ENCODE results near the gene ITIH1. TPM values are rescaled to one million over a fixed set of nuclear protein-coding genes. Genes with fewer than 3 reads are reported as not detected.

ITIH1 gene
- total RNA-seq, 1 donor from 2014 or later, result not detected

DNA sequence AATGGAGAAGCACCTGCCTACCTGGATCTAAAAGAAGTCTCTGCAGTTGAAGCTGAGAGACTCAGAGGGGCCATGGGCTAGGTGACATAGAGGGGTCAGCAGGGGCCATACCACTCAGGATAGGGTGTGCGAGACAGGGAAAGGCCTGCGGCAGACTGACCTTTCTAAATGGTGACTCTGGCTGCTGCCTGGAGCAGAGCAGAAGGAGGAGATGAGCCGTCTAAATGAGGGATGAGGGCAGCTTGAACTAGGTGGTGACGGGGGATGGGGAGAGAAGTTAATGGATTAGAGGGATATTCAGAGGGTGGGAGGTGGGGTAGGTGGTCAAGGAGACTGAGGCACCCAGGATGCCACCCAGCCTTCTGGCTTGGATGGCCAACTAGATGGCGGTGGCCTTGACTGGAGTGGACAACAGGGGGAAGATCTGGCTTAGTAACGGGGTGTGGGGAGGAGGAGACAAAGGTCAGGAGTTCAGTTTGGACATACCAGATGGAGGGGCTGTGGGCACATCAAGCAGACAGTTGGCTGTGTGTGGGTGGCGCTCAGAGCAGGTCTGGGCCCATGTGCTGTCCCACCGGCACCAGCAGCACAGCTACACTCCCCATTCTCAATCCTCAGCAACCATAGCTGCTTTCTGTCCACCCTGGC is 3.2 kb upstream of the ITIH1 start:
- peak; percentile 43 for DNase-seq (ENCODE audit: low spot score)

DNA sequence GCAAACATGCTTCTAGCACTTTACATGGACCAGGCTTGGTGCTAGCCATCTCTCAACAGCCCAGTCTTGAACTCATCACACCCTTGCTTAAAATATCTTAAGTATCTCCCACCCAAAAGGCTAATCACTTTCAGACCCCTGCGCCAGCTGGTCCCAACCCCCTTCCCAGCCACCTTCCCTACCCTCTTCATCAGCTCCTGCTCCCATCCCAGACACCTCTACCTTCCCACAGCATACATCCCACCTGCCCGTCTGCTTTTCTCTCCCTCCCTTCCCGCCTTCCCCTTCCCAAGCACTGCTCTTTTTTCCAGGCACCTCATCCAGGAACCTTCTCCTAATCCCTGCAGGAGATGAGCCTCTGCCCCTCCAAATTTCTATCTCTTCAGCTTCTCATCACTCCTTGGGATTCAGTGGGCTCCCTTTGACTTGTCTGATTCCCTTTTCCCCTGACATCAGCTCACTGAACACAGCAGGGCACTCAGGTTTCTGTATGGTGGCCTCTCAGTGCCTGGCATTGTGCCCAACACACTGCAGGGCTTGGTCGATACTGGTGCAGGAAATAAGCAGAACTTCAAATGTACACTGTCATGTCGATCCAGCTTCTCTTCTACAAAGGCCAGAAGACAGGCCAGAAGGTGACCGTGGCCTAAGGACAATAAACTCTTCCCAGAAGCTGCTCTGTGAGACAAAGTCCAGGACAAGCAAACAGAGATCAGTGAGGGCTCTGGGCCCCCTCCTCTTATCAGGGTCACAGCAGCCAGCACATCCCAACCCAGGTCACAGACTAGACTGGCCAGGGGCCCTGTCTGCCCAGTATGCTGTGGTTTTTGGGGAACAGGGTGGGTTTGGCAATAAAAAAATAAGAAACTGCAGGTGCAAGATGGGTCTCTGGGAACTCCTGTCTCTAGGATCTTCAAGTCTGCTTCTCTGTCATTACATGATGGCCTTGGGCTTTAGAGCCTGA is 2.2 kb upstream of the ITIH1 start:
- DNase-seq (ENCODE audit: low spot score), result peak; percentile 81

DNA sequence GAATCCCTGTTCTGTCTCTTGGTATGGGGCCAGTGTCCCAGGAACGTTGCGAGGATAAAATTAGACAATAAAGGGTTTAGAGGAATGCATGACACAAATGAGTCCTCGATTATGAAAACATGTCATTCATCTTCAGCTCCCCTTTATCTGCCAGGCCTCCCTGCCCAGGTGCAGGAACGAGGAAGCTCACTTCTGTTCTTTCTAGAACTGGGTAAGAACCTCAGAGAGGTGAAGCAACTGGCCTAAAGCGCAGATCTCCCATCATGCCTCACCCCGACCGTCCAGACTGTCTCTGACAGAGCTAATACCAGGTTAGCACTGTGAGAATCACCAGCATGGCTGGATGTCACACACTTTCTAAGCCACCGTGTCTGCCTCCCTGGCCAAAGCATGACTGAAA is 1.5 kb upstream of the ITIH1 start:
- peak; percentile 41 for DNase-seq (ENCODE audit: low spot score)

GRCh38 chr3:52776486-52776885 is 913 bp upstream of the ITIH1 start:
- peak; percentile 47 for DNase-seq (ENCODE audit: low spot score)

DNA sequence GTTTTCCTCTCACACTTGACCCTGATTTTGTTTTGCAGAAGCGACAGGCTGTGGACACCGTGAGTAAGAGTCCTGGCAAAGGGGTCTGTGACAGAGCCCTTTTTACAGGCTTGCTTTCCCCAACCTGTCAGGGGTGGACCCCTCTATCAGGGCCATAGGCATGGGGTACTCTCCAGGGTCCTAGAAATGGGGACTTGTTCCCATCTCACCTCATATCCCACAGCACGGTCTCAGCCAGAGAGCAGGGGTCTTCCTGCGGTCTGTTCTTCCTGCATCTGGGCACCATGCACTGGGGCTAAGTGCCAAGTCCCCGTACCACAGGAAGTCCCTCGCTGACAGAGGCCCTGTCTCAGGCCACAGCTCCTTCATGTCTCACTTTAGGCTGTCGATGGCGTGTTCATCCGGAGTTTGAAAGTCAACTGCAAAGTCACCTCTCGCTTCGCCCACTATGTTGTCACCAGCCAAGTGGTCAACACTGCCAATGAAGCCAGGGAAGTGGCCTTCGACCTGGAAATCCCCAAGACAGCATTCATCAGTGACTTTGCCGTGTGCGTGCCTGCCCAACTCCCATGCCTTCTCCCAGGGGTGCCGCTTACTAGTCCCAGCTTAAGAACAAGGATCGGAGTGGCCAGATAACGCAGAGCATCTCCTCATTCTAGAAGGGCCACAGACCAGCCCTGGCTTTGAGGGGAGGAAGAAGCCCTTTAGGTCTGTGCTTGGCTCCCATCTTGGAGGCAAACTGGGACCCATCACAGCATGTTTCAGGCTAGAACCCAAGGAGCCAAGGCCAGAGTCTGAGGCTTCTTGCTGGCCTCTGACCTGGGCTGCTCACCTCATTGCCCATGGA is 783 bp downstream of the ITIH1 start:
- peak; percentile 82 for DNase-seq (ENCODE audit: low spot score)

- DNase-seq (ENCODE audit: low spot score), result peak; percentile 67
Measured at GRCh38 chr3:52779011-52779836, 1.8 kb downstream of the ITIH1 start.

DNA sequence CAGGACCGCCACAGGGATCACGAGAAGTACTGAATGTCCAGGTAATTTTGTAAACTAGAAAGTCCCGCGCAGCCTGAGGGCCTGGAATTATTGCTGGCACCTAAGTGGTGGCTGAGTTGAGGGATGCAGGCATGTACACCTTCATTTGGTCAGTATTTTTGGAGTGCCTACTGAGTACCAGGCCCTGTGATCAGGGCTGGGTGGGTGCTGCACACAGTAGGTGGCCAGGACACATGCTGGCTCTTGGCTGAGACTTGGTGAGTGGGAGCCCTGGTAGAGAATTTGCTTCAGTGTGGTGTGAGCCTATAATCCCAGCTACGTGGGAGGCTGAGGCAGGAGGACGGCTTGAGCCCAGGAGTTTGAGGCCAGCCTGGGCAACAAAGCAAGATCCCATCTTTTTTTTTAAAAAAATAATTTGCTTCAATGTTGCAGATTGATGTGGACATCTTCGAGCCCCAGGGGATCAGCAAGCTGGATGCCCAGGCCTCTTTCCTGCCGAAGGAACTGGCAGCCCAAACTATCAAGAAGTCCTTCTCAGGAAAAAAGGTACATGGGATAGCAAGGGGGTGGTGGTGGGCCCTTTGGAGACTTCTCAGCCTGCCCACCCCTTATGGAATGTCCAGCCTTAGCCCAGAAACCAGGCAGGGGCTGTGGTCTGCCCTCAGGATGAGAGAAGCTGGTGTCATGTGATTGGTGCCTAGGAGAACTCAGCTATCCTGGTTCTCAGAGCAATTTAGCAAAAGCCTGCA is 2.6 kb downstream of the ITIH1 start:
- DNase-seq (ENCODE audit: low spot score), result peak; percentile 59

GRCh38 chr3:52781741-52782140 is 4.3 kb downstream of the ITIH1 start:
- no peak for DNase-seq (ENCODE audit: low spot score)

DNA sequence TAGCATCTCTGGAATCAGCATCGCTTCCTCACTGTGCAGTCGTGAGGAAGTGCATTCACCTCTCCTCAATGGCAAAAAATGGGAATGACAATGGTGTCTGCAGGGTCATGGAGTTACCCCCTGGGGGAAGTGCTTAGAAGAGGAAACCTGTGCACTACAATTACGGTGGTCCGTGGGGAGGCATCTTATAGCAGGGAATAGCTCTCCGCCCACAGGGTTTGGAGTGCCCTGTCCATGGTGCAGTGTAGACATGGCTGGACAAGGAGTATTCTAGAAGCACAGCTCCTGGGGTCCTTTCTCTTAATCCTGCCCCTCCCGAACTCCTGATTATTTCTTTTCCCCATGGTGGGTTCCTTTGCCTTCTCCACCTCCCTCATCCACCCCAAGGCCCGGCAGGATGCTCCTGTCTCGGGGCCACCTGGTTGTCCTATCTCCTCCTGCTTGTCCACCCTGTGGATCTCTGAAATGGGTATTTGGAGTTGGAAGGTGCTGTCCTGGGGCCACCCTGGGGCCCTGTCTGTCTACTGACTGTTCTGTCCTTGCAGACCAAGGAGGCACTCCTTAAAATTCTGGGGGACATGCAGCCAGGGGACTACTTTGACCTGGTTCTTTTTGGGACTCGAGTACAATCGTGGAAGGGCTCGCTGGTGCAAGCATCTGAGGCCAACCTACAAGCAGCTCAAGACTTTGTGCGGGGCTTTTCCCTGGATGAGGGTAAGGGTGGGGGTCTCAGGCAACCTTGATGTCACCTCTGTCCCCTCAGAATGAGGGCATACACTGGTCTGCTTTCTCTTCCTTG is 5.2 kb downstream of the ITIH1 start:
- peak; percentile 64 for DNase-seq (ENCODE audit: low spot score)

- no peak for DNase-seq (ENCODE audit: low spot score)
Measured at GRCh38 chr3:52783211-52783555, 5.8 kb downstream of the ITIH1 start.

DNA sequence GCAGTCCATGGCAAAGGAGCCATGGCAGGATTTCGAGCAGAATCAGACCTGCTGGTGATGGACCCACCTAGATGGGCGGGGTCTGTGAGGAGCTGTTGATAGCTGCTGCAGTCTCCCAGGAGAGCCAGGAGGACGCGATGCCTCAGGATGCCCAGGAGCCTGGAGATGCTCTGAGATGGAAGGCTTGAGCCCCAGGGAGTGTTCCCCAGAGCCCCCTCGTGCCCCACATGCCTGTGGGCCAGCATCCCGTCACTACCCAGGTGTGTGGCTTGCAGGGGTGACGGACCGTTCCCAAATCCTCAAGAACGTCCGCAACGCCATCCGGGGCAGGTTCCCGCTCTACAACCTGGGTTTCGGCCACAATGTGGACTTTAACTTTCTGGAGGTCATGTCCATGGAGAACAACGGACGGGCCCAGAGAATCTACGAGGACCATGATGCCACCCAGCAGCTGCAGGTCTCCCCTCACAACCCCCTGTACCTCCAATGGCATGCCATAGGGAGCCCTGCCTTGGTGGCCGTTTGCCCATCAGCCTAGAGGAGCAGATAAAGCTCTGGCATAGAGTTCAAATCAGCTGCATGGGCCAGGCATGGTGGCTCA is 6.7 kb downstream of the ITIH1 start:
- DNase-seq (ENCODE audit: low spot score), result peak; percentile 43

GRCh38 chr3:52784931-52785590 is 7.7 kb downstream of the ITIH1 start:
- DNase-seq (ENCODE audit: low spot score), result no peak

DNA sequence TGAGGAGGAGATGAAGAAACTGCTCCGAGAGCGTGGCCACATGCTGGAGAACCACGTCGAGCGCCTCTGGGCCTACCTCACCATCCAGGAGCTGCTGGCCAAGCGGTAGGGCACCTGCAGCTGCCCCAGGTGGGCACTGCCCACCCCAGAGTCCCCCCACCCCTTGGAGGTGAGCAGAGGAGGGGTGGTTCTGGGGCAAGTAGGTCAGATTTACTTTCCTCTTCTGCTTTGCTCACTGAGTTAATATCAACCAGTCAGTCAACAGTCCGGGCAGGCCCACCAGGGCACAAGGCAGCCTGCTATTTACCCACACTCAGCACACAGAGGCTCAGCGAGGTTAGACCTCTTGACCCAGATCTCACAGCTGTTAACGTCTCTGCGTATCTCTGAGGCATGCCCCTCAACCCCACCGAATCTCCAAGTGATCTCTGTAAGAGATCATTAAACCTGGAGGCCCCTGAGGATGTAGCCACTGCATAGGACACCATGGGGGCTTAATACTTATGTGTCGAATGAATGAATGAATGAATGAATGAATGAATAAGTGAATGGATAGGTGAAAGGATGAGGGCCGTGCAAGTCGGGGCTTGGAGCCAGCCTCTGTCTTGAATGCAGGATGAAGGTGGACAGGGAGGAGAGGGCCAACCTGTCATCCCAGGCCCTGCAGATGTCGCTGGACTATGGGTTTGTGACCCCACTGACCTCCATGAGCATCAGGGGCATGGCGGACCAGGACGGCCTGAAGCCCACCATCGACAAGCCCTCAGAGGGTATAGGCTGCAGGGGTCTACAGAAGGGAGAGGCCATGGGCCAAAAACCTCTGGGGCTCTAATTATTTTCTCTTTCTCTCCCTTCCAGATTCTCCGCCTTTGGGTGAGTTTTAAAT is 9.2 kb downstream of the ITIH1 start:
- no peak for DNase-seq (ENCODE audit: low spot score)

DNA sequence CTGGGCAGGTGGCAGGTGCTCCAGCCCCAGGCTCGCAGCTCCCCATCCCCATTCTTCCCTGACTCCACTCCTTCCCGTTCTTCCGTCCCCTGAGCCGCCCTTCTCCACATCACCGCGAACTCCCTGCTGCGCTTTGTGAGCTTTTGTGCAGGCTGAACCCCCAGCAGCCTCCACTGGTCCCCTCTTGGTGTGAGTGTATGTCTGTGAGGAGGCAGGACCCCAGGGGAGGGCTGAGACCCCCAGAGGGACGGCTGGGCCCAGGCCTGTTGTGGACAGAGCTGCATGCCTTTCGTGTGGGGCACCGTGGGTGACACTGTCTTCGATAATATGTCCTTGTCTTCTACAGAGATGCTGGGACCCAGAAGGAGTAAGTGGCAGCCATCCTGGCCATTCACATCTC is 9.8 kb downstream of the ITIH1 start:
- DNase-seq (ENCODE audit: low spot score), result no peak

GRCh38 chr3:52787672-52788625 is 10.6 kb downstream of the ITIH1 start:
- DNase-seq (ENCODE audit: low spot score), result no peak
